Upper lobe of left lung (tissue), 6 donors: ENCODE results near the gene MAST4. TPM values are rescaled to one million over a fixed set of nuclear protein-coding genes. Genes with fewer than 3 reads are reported as not detected.

ENCODE experiments used
- ATAC-seq, 2 donors: fragments of 200-7000 bp; cut with Tn5 transposase; one replicate each; pipeline ENCODE4 v1.9.1; 2022; ENCODE audit warnings: mild to moderate bottlenecking in 2 of 2, moderate library complexity in 2 of 2; ENCODE audit not compliant: low FRiP score in 2 of 2
- DNase-seq, 2 donors: peaks; one replicate each; pipeline ENCODE4 v3.0.0-alpha.2; 2019 to 2020
- H3K27ac ChIP-seq, 4 donors: fragments of 200-600 bp; sonication (generic); one replicate each; pipeline ENCODE4 v1.5.1; 2016 to 2019
- H3K27me3 ChIP-seq, 4 donors: fragments of 200-600 bp; sonication (generic); one replicate each; pipeline ENCODE4 v1.5.1; 2017 to 2019
- H3K36me3 ChIP-seq, 4 donors: fragments of 200-600 bp; sonication (generic); one replicate each; pipeline ENCODE4 v1.5.1; 2016 to 2019
- H3K4me1 ChIP-seq, 4 donors: fragments of 200-600 bp; sonication (generic); one replicate each; pipeline ENCODE4 v1.5.1; 2018 to 2019
- H3K4me3 ChIP-seq, 4 donors: fragments of 200-600 bp; sonication (generic); one replicate each; pipeline ENCODE4 v1.5.1; 2017 to 2019; ENCODE audit warnings: mild to moderate bottlenecking in 2 of 4, moderate library complexity in 1 of 4
- H3K9me3 ChIP-seq, 4 donors: fragments of 200-600 bp; sonication (generic); one replicate each; pipeline ENCODE4 v1.5.1; 2018 to 2019
- CTCF ChIP-seq, 6 experiments: fragments of 450-650 bp in 4 of 6; fragments of 200-600 bp in 2 of 6; sonication (generic) in 2 of 6; IDR thresholded peaks; one replicate each; pipeline ENCODE4 v1.5.1; 2016 to 2019; ENCODE audit warnings: antibody characterized with exemption in 6 of 6
- EP300 ChIP-seq, 4 donors: sonication (generic); formaldehyde crosslinking; IDR thresholded peaks; one replicate each; pipeline ENCODE4 v1.5.1; 2017; ENCODE audit warnings: antibody characterized with exemption in 4 of 4, control low read depth in 2 of 4
- POLR2A ChIP-seq, 4 donors: fragments of 450-650 bp; IDR thresholded peaks; one replicate each; pipeline ENCODE4 v1.5.1; 2016 to 2017; ENCODE audit warnings: antibody characterized with exemption in 4 of 4, mild to moderate bottlenecking in 2 of 4
- POLR2AphosphoS5 ChIP-seq, 2 donors: sonication (generic); formaldehyde crosslinking; IDR thresholded peaks; one replicate each; pipeline ENCODE4 v1.5.1; 2017; ENCODE audit warnings: antibody characterized with exemption in 2 of 2
- WGBS, 2 donors: methylation state at CpG; one replicate each; pipeline ENCODE4 v1.1.5; 2017 to 2018; 5-methylcytosine and 5-hydroxymethylcytosine counted together
- total RNA-seq, 6 donors: library from RNA; depleted of rRNA in 4 of 6; stranded (reverse); fragments of >200 nt in 4 of 6; gene quantifications; one replicate each; pipeline versions ENCODE4 v1.1.0 to v1.2.1, GENCODE V29; 2016 to 2021
- donor health status: DM: no; HTN: no; CAD: no; lungs with moderate emphysema.
- donor health status: DM: no; HTN: yes; CAD: no; lungs with severe emphysema.

The MAST4 gene
- total RNA-seq, 6 donors from 2014 or later = 44.8 to 229 (median 66.4) TPM

- H3K27ac ChIP-seq = no peak overlapping the region
- DNase-seq = no peak
- ATAC-seq = peak in 1 of 2 donors; percentile 51
Measured at GRCh38 chr5:66655395-66656324, 59.5 kb downstream of the MAST4 start.

GRCh38 chr5:66658516-66658915 lies 62.3 kb downstream of the MAST4 start:
- no peaks in the 10 kb centered on the region for H3K9me3 ChIP-seq

More at GRCh38 chr5:66655395-66656324, 59.5 kb downstream of the MAST4 start:
- TF ChIP-seq POLR2AphosphoS5 (IDR thresholded peaks at IDR 0.05) (no peak), EP300 (IDR thresholded peaks at IDR 0.05) (no peak), CTCF (IDR thresholded peaks at IDR 0.05) (no peak), POLR2A (IDR thresholded peaks at IDR 0.05) (no peak)
- Histone ChIP-seq H3K9me3 (no peaks in the 10 kb centered on the region), H3K4me1 (peaks cover 0 to 4% (median 2%) of the 10 kb centered on the region in 4 donors), H3K4me3 (no peak overlapping the region), H3K36me3 (no peaks in the 10 kb centered on the region), H3K27me3 (no peaks in the 10 kb centered on the region)
- WGBS, 2 donors = 46 to 62% methylated on average over 2 of the region's 2 CpGs

GRCh38 chr5:66659780-66660179 lies 63.6 kb downstream of the MAST4 start:
- H3K36me3 ChIP-seq = no peaks in the 10 kb centered on the region
- no peak for DNase-seq
- no peaks in the 10 kb centered on the region for H3K27me3 ChIP-seq
- H3K4me3 ChIP-seq = no peak overlapping the region
- TF ChIP-seq EP300 (IDR thresholded peaks at IDR 0.05) = no peak
- no peak for TF ChIP-seq POLR2A (IDR thresholded peaks at IDR 0.05)
- TF ChIP-seq CTCF (IDR thresholded peaks at IDR 0.05) = no peak
- no peak for TF ChIP-seq POLR2AphosphoS5 (IDR thresholded peaks at IDR 0.05)
- no peak overlapping the region for H3K27ac ChIP-seq
- no peak for ATAC-seq
- WGBS, 2 donors = 86 to 95% methylated on average over 3 of the region's 3 CpGs
- H3K9me3 ChIP-seq = no peaks in the 10 kb centered on the region
- peaks cover 0 to 13% (median 2%) of the 10 kb centered on the region in 4 donors for H3K4me1 ChIP-seq

More at GRCh38 chr5:66658516-66658915, 62.3 kb downstream of the MAST4 start:
- Histone ChIP-seq H3K27ac (no peak overlapping the region), H3K36me3 (no peaks in the 10 kb centered on the region), H3K27me3 (no peaks in the 10 kb centered on the region), H3K4me3 (no peak overlapping the region), H3K4me1 (peaks cover 0 to 13% (median 2%) of the 10 kb centered on the region in 4 donors)
- DNase-seq = no peak
- ATAC-seq = no peak
- no peak for TF ChIP-seq POLR2A (IDR thresholded peaks at IDR 0.05)
- no peak for TF ChIP-seq CTCF (IDR thresholded peaks at IDR 0.05)
- TF ChIP-seq EP300 (IDR thresholded peaks at IDR 0.05) = no peak
- no peak for TF ChIP-seq POLR2AphosphoS5 (IDR thresholded peaks at IDR 0.05)
- 79 to 80% methylated on average over 2 of the region's 2 CpGs for WGBS, 2 donors

- TF ChIP-seq CTCF (IDR thresholded peaks at IDR 0.05) (no peak), EP300 (IDR thresholded peaks at IDR 0.05) (no peak), POLR2A (IDR thresholded peaks at IDR 0.05) (no peak), POLR2AphosphoS5 (IDR thresholded peaks at IDR 0.05) (no peak)
- no peak for DNase-seq
Measured at GRCh38 chr5:66660396-66660795, 64.2 kb downstream of the MAST4 start.

More at GRCh38 chr5:66660396-66660795, 64.2 kb downstream of the MAST4 start:
- Histone ChIP-seq H3K4me3 (no peak overlapping the region), H3K27me3 (no peaks in the 10 kb centered on the region), H3K9me3 (no peaks in the 10 kb centered on the region), H3K27ac (no peak overlapping the region), H3K4me1 (peaks cover 0 to 12% (median under 1%) of the 10 kb centered on the region in 4 donors), H3K36me3 (no peaks in the 10 kb centered on the region)
- ATAC-seq = no peak
- 57 to 60% methylated on average over 1 of the region's 1 CpG for WGBS, 2 donors
